Naive B cell (primary cell): ENCODE results near the gene PRPF40B. TPM values are rescaled to one million over a fixed set of nuclear protein-coding genes. Genes with fewer than 3 reads are reported as not detected.

Source experiments
- ATAC-seq, 2 donors: fragments of 150-1000 bp; cut with Tn5 transposase; 2 replicates each; pipeline ENCODE4 v1.10.0; 2021; ENCODE audit warnings: low read depth in 2 of 2, mild to moderate bottlenecking in 2 of 2, moderate library complexity in 2 of 2
- DNase-seq: peaks from one replicate; pipeline ENCODE4 v3.0.0; 2022
- H3K27ac Mint-ChIP-seq, 6 donors: one replicate each; pipeline ENCODE4 v1.8.0; 2020 to 2022; ENCODE audit warnings: mild to moderate bottlenecking in 6 of 6, mixed read lengths in 6 of 6, moderate library complexity in 5 of 6, inconsistent platforms in 2 of 6
- H3K27me3 Mint-ChIP-seq, 3 donors: one replicate each; pipeline ENCODE4 v1.8.0; 2021 to 2022; ENCODE audit warnings: mixed read lengths in 3 of 3, mild to moderate bottlenecking in 1 of 3
- H3K36me3 Mint-ChIP-seq, 2 donors: one replicate each; pipeline ENCODE4 v1.8.0; 2020 to 2022; ENCODE audit warnings: mixed read lengths in 2 of 2, inconsistent platforms in 1 of 2, mild to moderate bottlenecking in 1 of 2
- H3K4me1 Mint-ChIP-seq, 3 donors: one replicate each; pipeline ENCODE4 v1.8.0; 2020 to 2022; ENCODE audit warnings: mixed read lengths in 3 of 3, inconsistent platforms in 1 of 3, mild to moderate bottlenecking in 1 of 3, moderate library complexity in 1 of 3
- H3K4me3 Mint-ChIP-seq, 8 donors: one replicate each; pipeline ENCODE4 v1.8.0; 2020 to 2022; ENCODE audit warnings: mild to moderate bottlenecking in 8 of 8, mixed read lengths in 8 of 8, moderate library complexity in 8 of 8, inconsistent platforms in 2 of 8
- H3K9me3 Mint-ChIP-seq, 7 donors: one replicate each; pipeline ENCODE4 v1.8.0; 2020 to 2022; ENCODE audit warnings: mixed read lengths in 7 of 7, mild to moderate bottlenecking in 5 of 7, inconsistent platforms in 2 of 7, moderate library complexity in 1 of 7
- polyA plus RNA-seq, 6 donors: library from polyadenylated mRNA; unstranded; fragments of 300-500 nt; fragmentation: Illumina TruSeq; gene quantifications; one replicate each; pipeline ENCODE4 v1.2.3, GENCODE V29; 2021; ENCODE audit warnings: low read depth in 6 of 6

PRPF40B gene
- polyA plus RNA-seq, 6 donors from 2014 or later, result 1.3 to 3.4 (median 2.0) TPM

GRCh38 chr12:49618576-49618975 lies 4.8 kb upstream of the PRPF40B start:
- Mint-ChIP-seq H3K9me3 (no peaks in the 10 kb centered on the region), H3K27ac (peak overlapping the region in 2 of 6 donors; percentile 70 to 75), H3K36me3 (no peaks in the 10 kb centered on the region), H3K4me3 (peak overlapping the region in 2 of 8 donors; percentile 72 to 78), H3K27me3 (peaks cover 0 to 18% (median 6%) of the 10 kb centered on the region in 3 donors), H3K4me1 (peaks cover 16 to 21% (median 21%) of the 10 kb centered on the region in 3 donors)
- DNase-seq, result no peak
- no peak for ATAC-seq

GRCh38 chr12:49619286-49619685 lies 4.1 kb upstream of the PRPF40B start:
- peaks cover 16 to 25% (median 24%) of the 10 kb centered on the region in 3 donors for H3K4me1 Mint-ChIP-seq
- ATAC-seq (no peak), DNase-seq (no peak)
- H3K36me3 Mint-ChIP-seq, result no peaks in the 10 kb centered on the region
- peak overlapping the region in 1 of 6 donors; percentile 75 for H3K27ac Mint-ChIP-seq
- H3K27me3 Mint-ChIP-seq, result peaks cover 0 to 16% (median 6%) of the 10 kb centered on the region in 3 donors
- no peaks in the 10 kb centered on the region for H3K9me3 Mint-ChIP-seq
- H3K4me3 Mint-ChIP-seq, result peak overlapping the region in 1 of 8 donors; percentile 78

- Mint-ChIP-seq H3K9me3 (no peaks in the 10 kb centered on the region), H3K4me1 (peaks cover 19 to 32% (median 31%) of the 10 kb centered on the region in 3 donors), H3K27ac (peak overlapping the region; percentile 59 to 97 (median 87)), H3K27me3 (peaks cover 0 to 9% (median 2%) of the 10 kb centered on the region in 3 donors), H3K4me3 (peak overlapping the region; percentile 85 to 95 (median 94)), H3K36me3 (no peaks in the 10 kb centered on the region)
- DNase-seq (no peak), ATAC-seq (no peak)
Measured at GRCh38 chr12:49621651-49622500, 1.5 kb upstream of the PRPF40B start.

GRCh38 chr12:49622501-49623141 lies 740 bp upstream of the PRPF40B start:
- Mint-ChIP-seq H3K36me3 (no peaks in the 10 kb centered on the region), H3K27ac (peak overlapping the region; percentile 84 to 97 (median 87)), H3K4me3 (peak overlapping the region; percentile 85 to 95 (median 94)), H3K9me3 (no peaks in the 10 kb centered on the region), H3K27me3 (peaks cover 0 to 9% (median 0%) of the 10 kb centered on the region in 3 donors), H3K4me1 (peaks cover 19 to 32% (median 31%) of the 10 kb centered on the region in 3 donors)
- ATAC-seq (peak; percentile 36 to 43), DNase-seq (peak; percentile 58)

GRCh38 chr12:49624921-49625577 lies 1.7 kb downstream of the PRPF40B start:
- H3K27me3 Mint-ChIP-seq, result no peaks in the 10 kb centered on the region
- H3K4me1 Mint-ChIP-seq, result peaks cover 19 to 32% (median 31%) of the 10 kb centered on the region in 3 donors
- peak overlapping the region in 3 of 6 donors; percentile 23 to 48 (median 46) for H3K27ac Mint-ChIP-seq
- no peaks in the 10 kb centered on the region for H3K9me3 Mint-ChIP-seq
- peak overlapping the region in 4 of 8 donors; percentile 7 to 85 (median 42) for H3K4me3 Mint-ChIP-seq
- ATAC-seq, result no peak
- DNase-seq, result no peak
- no peaks in the 10 kb centered on the region for H3K36me3 Mint-ChIP-seq

- ATAC-seq (no peak), DNase-seq (no peak)
- Mint-ChIP-seq H3K4me3 (no peak overlapping the region), H3K36me3 (no peaks in the 10 kb centered on the region), H3K27me3 (no peaks in the 10 kb centered on the region), H3K27ac (no peak overlapping the region), H3K9me3 (no peaks in the 10 kb centered on the region), H3K4me1 (peaks cover 16 to 26% (median 26%) of the 10 kb centered on the region in 3 donors)
Measured at GRCh38 chr12:49626169-49626835, 2.9 kb downstream of the PRPF40B start.

- ATAC-seq, result no peak
- Mint-ChIP-seq H3K4me3 (no peak overlapping the region), H3K27ac (no peak overlapping the region), H3K4me1 (peaks cover 12 to 21% (median 21%) of the 10 kb centered on the region in 3 donors), H3K36me3 (no peaks in the 10 kb centered on the region), H3K27me3 (no peaks in the 10 kb centered on the region), H3K9me3 (no peaks in the 10 kb centered on the region)
- no peak for DNase-seq
Measured at GRCh38 chr12:49626836-49627235, 3.5 kb downstream of the PRPF40B start.

GRCh38 chr12:49627752-49628360 lies 4.5 kb downstream of the PRPF40B start:
- ATAC-seq (no peak), DNase-seq (no peak)
- Mint-ChIP-seq H3K27me3 (no peaks in the 10 kb centered on the region), H3K27ac (peak overlapping the region in 2 of 6 donors; percentile 5 to 82), H3K9me3 (no peaks in the 10 kb centered on the region), H3K4me3 (no peak overlapping the region), H3K36me3 (no peaks in the 10 kb centered on the region), H3K4me1 (peaks cover 9 to 13% (median 12%) of the 10 kb centered on the region in 3 donors)

GRCh38 chr12:49631336-49631907 lies 8.1 kb downstream of the PRPF40B start:
- ATAC-seq, result no peak
- DNase-seq, result no peak
- H3K27me3 Mint-ChIP-seq, result no peaks in the 10 kb centered on the region
- H3K9me3 Mint-ChIP-seq, result no peaks in the 10 kb centered on the region
- H3K4me3 Mint-ChIP-seq, result no peak overlapping the region
- H3K4me1 Mint-ChIP-seq, result peaks cover 9 to 17% (median 11%) of the 10 kb centered on the region in 3 donors
- peak overlapping the region in 1 of 6 donors; percentile 52 for H3K27ac Mint-ChIP-seq
- no peaks in the 10 kb centered on the region for H3K36me3 Mint-ChIP-seq

- ATAC-seq, result no peak
- Mint-ChIP-seq H3K27me3 (no peaks in the 10 kb centered on the region), H3K4me3 (no peak overlapping the region), H3K9me3 (no peaks in the 10 kb centered on the region), H3K36me3 (no peaks in the 10 kb centered on the region), H3K27ac (peak overlapping the region in 2 of 6 donors; percentile 3 to 65), H3K4me1 (peaks cover 18 to 25% (median 20%) of the 10 kb centered on the region in 3 donors)
- DNase-seq, result no peak
Measured at GRCh38 chr12:49632401-49632800, 9.0 kb downstream of the PRPF40B start.

GRCh38 chr12:49632986-49633702 lies 9.8 kb downstream of the PRPF40B start:
- DNase-seq (no peak), ATAC-seq (no peak)
- Mint-ChIP-seq H3K4me3 (no peak overlapping the region), H3K9me3 (no peaks in the 10 kb centered on the region), H3K36me3 (no peaks in the 10 kb centered on the region), H3K27ac (peak overlapping the region in 3 of 6 donors; percentile 73 to 91 (median 77)), H3K27me3 (no peaks in the 10 kb centered on the region), H3K4me1 (peaks cover 23 to 30% (median 26%) of the 10 kb centered on the region in 3 donors)
